Activated CD4-positive, alpha-beta T cell treated with anti-CD3 and anti-CD28 coated beads, Interleukin-2, amount 50 U/mL, for 4 hours (primary cell): ENCODE results near the gene HMOX1.

Experiments used
- DNase-seq, 2 experiments: peaks; one replicate each; pipeline ENCODE4 v3.0.0-alpha.2; 2020

HMOX1 gene, protein sequence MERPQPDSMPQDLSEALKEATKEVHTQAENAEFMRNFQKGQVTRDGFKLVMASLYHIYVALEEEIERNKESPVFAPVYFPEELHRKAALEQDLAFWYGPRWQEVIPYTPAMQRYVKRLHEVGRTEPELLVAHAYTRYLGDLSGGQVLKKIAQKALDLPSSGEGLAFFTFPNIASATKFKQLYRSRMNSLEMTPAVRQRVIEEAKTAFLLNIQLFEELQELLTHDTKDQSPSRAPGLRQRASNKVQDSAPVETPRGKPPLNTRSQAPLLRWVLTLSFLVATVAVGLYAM

DNA sequence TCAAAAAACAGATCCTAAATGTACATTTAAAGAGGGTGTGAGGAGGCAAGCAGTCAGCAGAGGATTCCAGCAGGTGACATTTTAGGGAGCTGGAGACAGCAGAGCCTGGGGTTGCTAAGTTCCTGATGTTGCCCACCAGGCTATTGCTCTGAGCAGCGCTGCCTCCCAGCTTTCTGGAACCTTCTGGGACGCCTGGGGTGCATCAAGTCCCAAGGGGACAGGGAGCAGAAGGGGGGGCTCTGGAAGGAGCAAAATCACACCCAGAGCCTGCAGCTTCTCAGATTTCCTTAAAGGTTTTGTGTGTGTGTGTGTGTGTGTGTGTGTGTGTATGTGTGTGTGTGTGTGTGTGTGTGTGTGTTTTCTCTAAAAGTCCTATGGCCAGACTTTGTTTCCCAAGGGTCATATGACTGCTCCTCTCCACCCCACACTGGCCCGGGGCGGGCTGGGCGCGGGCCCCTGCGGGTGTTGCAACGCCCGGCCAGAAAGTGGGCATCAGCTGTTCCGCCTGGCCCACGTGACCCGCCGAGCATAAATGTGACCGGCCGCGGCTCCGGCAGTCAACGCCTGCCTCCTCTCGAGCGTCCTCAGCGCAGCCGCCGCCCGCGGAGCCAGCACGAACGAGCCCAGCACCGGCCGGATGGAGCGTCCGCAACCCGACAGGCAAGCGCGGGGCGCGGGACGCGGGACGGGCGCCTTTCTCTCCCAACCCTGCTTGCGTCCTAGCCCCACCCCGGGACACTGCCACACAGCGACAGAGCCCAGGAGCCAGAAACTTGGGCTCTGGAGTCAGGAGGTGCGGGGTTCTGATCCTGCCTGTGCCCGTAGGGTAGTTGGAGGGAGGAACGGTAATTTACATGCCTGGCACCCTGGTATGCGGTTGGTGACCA, at the start of gene HMOX1:
TSS of gene HMOX1 (plus strand) at position 560 of the 887 bp plus-strand sequence. CDS start at position 638, 78 bp downstream.
- DNase-seq = peak; percentile 12 to 22

DNA sequence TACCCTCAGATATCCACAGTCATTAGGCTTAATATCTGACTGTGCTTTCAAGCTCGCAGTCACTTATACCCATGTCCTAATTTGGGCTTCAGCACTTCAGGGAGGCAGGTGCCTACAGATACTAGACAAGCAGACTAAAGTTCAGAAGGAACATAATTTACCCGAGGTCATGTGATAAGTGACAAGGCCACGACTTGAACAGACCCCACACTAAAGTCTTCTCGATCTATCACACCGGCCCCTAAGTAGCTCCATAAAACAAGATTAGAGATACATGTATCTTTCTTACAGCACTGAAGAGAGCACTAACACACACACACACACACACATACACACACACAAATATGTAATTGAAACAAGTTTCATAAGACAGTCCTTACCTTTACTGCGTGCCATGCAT, 48.6 kb upstream of the HMOX1 start:
- no peak for DNase-seq

DNA sequence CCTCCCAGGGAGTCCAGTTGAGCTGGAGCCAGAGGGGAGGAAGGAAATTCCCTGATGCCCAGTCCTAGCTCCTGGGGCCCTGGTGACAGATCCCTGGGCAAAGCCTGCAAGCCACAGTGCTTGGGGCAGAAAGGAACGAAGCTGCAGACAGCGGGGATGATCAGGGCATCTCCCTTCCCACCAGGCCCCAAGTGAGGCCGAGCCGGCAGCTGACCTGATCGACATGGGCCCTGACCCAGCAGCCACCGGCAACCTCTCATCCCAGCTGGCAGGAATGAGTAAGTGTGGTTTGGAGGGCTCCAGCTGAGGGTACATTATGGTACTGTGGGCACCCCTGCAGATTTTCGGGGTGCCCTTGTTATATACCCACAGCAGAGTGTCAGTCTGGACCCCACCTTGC, 47.7 kb upstream of the HMOX1 start:
- DNase-seq = no peak

DNA sequence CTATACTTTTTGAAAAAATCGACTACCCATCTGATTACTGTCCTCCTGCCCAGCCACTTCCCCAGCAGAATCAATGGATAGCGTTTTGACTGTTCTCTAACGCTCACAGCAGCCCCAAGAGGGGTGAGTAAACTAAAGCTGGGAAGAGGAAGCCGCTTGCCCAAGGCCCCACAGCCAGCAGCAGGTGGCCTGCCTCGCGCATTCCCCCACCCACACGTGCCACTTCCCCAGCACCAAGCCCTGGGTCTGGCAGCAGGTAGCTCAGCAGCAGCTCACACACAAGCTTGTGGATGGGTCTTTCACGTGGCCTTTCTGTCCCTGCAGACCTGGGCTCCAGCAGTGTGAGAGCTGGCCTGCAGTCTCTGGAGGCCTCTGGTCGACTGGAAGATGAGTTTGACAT, 46.9 kb upstream of the HMOX1 start:
- DNase-seq = no peak

DNA sequence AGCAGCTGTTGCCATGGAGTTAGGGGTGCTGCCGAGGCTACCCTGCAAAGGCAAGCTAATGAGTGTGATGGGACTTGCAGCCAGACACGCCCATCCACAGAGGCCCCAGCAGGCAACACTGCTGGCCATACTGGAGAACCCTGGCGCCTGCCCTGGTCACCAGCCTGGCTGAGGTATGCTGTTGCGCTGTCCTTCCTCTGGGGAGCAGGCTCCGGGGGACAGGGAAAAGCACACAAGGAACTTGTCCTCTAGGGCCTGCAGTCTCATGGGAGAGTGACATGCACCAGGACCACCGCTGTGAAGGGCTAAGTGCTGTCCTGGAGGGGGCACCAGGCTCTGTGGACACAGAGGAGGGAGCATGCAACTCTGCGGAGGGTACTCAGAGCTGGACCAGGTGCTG, 45.4 kb upstream of the HMOX1 start:
- DNase-seq = no peak

DNA sequence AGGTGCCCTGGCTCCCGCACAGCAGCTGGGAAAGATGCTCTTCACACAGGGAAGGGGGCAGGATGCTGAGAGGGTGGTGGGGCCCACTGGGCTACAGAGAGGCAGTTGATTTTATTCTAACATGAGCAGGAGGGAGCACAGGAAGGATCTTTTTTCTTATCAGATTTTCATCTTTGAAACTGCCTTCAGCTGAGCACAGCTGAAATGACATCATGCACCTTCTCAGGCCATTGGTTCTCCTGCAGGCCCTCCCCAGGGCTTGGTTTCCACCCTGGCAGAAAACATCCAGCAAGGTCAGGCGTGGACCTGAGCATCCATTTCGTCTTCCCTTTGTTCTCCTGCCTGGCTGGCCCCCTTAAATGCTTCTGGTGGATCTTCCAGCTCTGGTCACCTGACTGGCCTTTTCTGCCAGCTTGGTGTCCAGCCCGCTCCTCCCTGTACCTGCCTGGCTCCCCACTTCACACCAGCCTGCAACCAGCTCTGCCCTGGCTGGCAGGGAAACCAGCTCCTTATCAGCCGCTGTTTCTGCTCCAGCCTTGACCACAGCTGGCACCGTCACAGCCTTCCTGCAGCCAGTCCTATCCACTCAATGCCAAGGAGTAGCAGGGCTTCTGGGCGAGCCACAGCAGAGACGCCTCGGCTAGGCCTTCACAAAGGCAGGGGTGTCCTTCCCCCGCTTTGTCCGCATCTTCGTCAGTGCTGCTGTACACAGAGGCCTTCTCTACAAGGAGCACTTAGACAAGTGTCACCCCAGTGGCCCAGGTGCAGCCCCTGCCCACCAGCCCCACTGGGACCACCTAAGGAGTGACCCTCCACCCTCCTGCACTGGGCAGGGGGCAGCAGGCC, 44.7 kb upstream of the HMOX1 start:
- no peak for DNase-seq

DNA sequence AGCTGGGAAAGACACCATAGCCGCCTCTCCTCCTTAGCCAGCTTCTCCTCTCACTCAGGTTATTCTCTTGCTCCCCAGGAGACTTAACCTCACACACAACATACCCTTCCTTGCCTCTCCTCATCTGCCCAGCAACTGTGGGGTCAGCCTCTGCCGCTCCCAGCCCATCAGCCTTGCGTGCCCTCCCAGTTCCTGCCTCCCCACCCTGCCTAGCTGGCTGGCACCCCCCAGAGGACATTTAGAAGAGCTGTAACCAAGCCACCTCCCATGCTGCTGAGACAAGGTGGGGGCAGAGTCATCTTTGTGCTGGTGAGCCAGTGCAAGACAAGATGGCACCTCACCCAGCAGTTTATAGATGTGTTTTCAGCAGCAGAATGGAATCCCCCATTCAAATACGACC, 43.0 kb upstream of the HMOX1 start:
- DNase-seq = no peak

DNA sequence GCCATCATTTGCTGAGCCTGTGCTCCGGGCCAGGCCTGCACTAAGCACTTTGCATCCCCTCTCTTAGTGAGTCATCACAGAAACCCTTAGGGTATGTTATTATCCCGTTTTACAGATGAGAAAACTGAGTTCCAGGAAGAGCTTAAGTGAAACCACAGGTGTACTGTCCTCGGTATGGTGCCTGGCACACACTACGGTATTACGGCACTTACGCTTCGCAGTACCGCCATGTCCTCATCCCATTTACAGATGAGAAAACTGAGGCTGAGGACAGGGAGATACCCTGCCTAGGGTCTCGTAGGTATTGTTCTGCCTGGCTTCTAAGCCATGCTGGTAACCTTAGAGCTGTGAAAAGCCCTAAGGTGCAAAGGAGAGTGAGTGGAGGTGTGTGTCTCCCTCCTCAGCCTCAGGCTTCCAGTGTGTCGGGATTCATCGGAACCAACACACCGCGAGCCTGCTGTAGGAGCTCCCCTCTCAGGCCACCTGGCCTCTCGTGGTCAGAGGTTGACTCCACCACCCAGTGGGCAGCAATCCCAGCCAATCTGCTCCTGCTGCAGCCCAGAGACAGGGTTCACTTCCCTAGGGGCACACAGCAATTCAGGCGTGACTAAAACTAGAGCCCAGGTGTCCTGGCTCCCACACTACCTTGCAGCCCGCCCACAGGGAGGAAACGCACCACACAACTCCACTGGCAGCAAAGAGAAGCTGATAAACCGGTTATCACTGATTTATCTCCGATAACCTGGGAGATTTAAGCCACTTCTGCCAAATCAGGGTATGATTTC, 39.6 kb upstream of the HMOX1 start:
- no peak for DNase-seq

DNA sequence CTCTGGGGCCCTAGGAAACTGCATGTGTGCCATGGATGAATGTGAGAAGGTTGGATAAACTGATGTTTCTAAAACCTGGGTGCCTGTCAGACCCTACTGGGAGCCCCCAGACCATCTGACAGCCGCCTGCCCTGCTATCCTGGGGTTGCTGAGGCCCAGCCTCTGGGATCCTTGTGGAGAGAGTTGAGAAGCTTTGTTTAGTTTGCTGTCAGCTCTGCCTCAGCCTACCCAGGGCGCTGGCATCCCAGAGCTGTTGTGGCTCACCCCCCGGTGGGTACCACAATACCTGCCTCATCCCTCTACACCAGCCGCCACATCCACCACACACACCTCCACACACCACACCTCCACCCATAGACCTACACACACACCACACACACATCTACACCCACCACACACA, 38.5 kb upstream of the HMOX1 start:
- DNase-seq = no peak

DNA sequence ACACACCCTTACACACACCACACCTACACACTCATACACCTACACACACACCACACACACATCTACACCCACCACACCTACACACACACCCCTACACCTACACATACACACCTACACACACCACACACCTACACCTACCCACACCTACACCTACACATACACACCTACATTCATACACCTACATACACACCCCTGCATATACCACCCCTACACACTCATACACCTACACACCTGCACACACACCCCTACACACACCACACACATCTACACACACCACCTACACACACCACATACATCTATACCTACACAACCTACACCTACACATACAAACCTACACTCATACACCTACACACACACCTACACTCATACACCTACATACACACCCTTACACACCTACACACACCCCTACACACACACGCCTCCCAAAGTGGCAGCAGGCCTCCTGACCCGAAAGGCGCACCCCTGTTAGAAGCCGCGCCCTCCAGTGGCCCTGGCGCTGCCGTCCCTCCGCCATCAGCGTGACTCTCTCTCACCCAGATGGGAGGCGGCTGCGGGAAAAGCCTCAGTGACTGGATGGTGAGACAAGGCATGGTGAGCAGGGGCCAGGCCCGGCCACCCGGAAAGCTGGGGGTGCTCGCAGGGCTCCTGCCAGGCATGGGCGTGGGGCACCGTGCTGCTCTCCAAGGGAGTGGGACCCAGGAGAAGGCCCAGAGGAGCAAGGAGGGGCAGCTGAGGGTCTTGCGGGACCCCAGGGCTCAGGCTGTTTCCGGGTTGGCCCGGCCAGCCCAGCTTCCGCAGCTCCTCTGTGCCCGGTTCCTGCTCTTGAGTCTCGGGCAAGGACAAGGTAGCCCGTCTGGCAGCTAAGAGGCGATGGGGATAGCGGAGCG, 37.0 kb upstream of the HMOX1 start:
- DNase-seq = no peak

DNA sequence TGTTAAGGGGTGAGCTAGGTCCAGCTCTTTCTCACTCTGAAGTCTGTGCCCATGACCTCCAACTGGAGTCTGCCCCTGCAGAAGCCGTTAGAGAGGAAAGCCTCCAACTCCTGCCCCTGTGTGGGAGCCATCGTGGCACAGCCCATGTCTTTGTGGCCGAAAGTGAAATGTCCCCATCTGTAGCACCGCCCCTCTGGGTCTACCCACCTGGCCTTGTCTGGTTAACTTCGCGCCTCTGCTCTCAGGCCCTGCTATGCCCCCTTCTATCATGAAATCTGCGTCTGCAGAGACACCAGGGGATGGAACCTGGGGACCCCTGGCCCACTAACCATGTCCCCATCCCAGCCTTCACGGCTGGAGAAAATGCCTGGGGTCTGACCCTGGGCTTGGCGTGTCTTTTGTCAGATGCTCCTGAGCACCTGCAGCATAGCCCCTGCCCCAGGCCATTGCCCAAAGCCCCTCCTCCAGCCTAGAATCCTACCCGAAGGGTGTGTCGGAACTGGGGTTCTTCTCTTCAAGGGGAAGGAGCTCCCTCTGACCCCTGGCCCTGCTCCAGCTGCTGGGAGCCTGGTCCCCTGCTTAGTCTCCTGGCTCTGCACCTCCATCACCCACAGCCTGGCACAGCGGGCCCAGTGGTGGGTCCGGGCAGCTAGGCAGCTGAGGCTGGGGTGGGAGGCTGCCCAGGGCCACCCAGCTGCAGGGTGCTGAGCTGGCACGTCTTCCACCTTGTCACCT, 35.8 kb upstream of the HMOX1 start:
- no peak for DNase-seq

DNA sequence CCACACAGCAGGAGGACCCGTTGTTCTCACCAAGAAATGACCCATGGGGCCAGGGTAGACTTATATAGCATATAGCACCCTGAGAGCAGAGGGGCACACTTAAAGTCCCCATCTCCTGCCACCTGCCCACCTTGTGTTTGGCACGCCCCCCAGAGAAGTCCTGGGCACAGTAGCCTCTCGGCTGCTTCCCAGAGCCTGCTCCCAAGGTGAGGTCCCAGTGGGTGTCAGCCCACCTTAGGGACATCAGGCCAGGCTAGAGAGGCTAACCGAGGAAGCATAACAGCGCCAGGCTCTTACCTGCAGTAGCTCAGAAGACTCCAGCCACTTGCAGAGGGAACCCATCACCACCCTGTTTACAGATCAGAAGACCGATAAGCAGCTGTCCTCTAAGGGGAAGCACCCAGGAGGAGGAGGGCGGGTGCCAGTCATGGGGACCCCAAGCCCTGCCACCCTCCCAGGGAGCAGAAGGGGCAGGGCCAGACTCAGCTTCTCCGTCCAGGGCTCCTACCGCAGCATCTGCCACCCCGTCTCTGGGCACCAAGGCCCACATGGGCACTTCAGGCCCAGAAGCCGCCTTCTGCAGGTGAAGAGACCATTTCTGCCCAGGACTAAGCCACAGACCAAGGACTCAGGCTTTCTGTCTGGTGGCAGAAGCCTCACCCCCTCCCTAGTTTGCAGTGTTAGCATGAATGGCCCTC, 34.9 kb upstream of the HMOX1 start:
- no peak for DNase-seq

DNA sequence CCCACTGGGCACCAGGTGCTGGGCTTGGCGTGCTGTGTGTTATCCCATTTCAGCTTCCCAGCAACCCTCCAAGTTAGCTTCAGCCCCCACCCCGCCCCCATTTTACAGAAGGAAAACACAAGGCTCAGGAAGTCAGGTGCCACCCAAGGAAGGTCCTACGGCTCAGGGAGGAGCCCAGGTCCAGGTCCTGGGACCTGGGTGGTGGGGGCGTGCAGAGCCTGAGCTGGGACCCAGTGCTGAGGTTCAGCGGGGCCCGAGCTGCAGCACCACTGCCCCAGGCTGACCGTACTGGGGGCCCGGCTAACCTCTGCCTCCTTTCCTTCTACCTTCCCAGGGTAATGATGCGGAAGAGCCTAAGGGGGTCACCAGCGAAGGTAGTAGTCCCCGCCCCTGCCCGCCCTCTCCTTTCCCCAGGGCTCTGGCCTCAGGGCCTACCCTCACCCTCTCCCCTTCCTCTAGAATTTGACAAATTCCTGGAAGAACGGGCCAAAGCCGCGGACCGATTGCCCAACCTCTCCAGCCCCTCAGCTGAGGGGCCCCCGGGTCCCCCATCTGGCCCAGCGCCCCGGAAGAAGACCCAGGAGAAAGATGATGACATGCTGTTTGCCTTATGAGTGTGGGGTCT, 34.2 kb upstream of the HMOX1 start:
- no peak for DNase-seq

DNA sequence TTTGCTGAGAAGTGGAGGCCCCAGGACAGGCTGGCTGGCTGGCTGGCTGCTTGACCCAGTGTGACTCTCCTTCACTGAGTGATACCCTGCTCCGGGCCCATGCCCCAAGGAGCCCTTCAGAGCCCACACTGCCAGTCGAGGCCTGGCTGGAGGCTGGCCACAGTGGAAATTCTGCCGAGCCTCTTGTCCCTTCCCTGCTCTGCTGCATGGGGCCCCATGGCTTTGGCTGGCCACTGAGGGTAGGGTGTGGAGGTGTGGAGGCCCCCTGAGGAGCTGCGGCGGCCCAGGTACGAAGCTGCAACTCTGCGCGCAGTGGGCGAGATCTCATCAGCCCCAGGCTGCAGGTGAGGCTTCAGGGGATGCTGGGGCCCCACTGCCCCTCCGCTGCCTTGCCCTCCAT, 33.4 kb upstream of the HMOX1 start:
- DNase-seq = no peak

DNA sequence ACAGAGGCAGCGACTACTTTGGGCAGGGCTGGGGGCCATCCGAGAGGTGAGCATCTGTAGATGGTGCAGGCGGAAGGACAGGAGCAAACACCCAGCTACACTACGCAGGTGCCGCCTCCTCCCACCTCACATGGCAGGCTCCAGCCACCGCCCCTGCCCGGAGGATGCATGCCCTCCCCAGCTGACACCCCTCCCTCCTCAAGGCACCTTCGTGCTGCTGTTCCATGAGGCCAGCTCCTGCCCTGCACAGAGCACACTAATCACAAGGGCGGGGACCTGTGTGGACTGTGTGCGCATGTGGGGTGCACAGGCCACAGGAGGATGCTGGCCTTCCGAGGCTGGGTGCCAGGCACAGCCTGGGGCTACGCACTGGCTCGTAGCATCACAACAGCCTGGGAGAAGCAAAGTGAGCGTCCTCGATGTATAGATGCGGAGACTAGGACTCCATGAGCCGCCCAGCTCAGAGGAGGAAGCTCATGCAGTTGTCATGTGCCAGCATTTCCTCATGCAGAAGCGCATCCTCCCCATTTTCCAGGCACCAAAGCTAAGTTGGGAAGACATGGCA, 32.8 kb upstream of the HMOX1 start:
- DNase-seq = no peak

DNA sequence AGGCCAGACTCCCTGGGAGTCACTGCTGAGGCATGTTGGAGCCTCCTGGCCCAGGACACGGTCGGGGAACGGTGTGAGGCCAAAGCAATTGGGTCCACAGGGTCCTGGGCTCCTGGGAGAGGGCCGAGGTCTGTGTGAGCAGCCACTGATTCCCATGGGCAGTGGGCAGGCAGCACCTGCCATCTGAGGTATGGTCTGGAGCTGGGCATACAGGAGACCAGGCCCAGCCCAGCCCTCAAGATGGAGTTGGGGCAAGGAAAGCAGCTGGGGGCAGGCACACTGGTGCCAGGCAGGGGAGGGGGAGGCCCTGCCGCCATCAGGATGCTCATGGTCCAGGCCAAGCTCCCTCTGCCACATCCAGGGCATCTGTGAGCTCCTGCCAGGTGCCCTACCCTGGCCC, 32.2 kb upstream of the HMOX1 start:
- no peak for DNase-seq

DNA sequence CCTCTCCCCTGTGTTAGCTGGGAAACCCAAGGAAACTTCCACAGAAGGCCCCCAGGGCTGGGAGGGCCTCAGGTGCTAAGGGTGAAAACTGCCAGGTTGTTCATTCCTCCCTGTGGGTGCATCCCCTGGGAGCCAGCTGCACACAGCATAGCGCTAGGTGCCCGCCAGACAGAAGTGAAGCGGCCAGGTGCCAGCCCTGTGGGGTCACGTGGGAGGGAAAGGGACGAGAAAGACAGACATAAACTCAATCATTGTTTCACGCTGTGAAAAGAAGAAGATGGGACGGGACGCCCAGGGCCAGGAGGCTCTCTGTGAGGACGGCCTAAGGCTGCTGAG, 31.6 kb upstream of the HMOX1 start:
- DNase-seq = no peak

DNA sequence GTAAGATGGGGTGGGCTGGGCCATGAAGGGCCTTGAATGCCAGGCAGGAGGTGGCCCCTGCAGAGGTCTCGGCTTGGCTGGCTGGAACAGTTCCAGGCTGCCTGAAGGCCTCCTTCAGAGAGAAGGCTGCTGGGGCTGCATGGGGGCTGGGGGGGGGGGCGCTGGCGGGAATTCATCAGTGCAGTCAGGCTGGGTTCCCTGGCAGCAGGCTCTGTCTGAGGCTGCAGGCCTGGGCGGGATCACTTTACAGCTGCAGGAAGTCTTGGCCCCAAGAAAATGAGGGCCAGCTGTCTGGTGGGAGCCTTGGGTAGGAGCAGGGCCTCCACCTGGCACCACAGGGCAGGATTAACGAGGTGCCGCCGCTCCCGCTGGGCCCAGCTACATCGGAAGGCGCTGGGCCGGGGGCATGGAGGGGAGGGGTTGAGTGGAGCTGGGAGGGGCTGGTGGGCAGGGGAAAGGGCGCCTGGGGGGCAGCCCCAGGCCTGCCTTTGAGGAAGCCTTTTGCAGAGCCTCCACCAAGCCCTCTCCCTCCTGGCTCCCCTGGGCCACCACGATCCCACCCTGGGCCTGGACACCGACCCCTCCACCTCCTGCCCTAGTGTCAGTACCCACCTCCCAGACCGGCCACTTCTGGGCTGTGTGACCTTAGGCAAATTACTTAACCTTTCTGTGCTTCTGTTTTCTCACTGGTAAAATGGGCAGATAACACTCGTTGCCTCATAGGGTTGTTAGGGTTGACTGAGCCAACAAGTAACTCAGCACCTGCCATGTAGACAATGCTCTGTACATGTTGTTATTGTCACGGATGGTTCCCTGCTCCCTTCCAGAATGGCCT, 31.0 kb upstream of the HMOX1 start:
- no peak for DNase-seq
